GM19468 (cell line): ENCODE data around the gene ITGAL.

Experiments
- ATAC-seq: cut with Tn5 transposase; IDR thresholded peaks from one replicate; pipeline ENCODE4 v1.9.1; 2021; ENCODE audit warnings: mild to moderate bottlenecking, moderate library complexity, moderate number of reproducible peaks; ENCODE audit not compliant: unreplicated experiment; ENCODE audit errors: extremely low read depth

ITGAL gene

GRCh38 chr16:30561089-30561816, 88.7 kb downstream of the ITGAL start:
- no peak for ATAC-seq

- ATAC-seq = no peak
These were observed 89.5 kb downstream of the ITGAL start for GRCh38 chr16:30562021-30562420.

- ATAC-seq = no peak
These were observed 93.0 kb downstream of the ITGAL start for GRCh38 chr16:30565526-30565925.

GRCh38 chr16:30565984-30566383, 93.4 kb downstream of the ITGAL start:
- no peak for ATAC-seq

- ATAC-seq = no peak
These were observed 94.0 kb downstream of the ITGAL start for GRCh38 chr16:30566531-30566930.

- ATAC-seq = no peak
These were observed 94.8 kb downstream of the ITGAL start for GRCh38 chr16:30567160-30567990.

- peak; percentile 6 for ATAC-seq
These were observed 95.6 kb downstream of the ITGAL start for GRCh38 chr16:30567991-30568638.

GRCh38 chr16:30569281-30569680, 96.7 kb downstream of the ITGAL start:
- no peak for ATAC-seq

GRCh38 chr16:30569746-30570635, 97.4 kb downstream of the ITGAL start:
- ATAC-seq = no peak

GRCh38 chr16:30570636-30571444, 98.3 kb downstream of the ITGAL start:
- ATAC-seq = no peak

- ATAC-seq = peak; percentile 50
These were observed 99.1 kb downstream of the ITGAL start, which contains the start of gene ZNF688 for GRCh38 chr16:30571445-30572322. TSS of gene ZNF688 (minus strand) at chr16:30571714. CDS start at chr16:30571629, 85 bp downstream.
